IgD-negative memory B cell (primary cell): ENCODE data around the gene ZNF32. TPM values are rescaled to one million over a fixed set of nuclear protein-coding genes. Genes with fewer than 3 reads are reported as not detected.
A peak's percentile ranks its signal among the peaks of the same experiment; 100 is the strongest.

Source experiments
- H3K27ac Mint-ChIP-seq, 3 donors: one replicate each; pipeline ENCODE4 v1.8.0; 2020 to 2022; ENCODE audit warnings: mild to moderate bottlenecking in 3 of 3, mixed read lengths in 3 of 3, moderate library complexity in 1 of 3
- H3K27me3 Mint-ChIP-seq: one replicate; pipeline ENCODE4 v1.8.0; 2021; ENCODE audit warnings: mixed read lengths
- H3K36me3 Mint-ChIP-seq: one replicate; pipeline ENCODE4 v1.8.0; 2020; ENCODE audit warnings: mild to moderate bottlenecking, mixed read lengths
- H3K4me1 Mint-ChIP-seq, 3 donors: one replicate each; pipeline ENCODE4 v1.8.0; 2020 to 2022; ENCODE audit warnings: mixed read lengths in 3 of 3, mild to moderate bottlenecking in 1 of 3
- H3K4me3 Mint-ChIP-seq, 4 donors: one replicate each; pipeline ENCODE4 v1.8.0; 2020 to 2022; ENCODE audit warnings: mild to moderate bottlenecking in 4 of 4, mixed read lengths in 4 of 4, moderate library complexity in 3 of 4
- H3K9me3 Mint-ChIP-seq, 3 donors: one replicate each; pipeline ENCODE4 v1.8.0; 2020 to 2021; ENCODE audit warnings: mixed read lengths in 3 of 3, mild to moderate bottlenecking in 1 of 3
- polyA plus RNA-seq: library from polyadenylated mRNA; unstranded; fragments of 300-500 nt; fragmentation: Illumina TruSeq; gene quantifications from one replicate; pipeline ENCODE4 v1.2.3, GENCODE V29; 2021

ZNF32 gene
- polyA plus RNA-seq, 1 donor from 2014 or later, result 62.2 TPM

GRCh38 chr10:43686414-43686813 is 37.7 kb upstream of the ZNF32 start:
- Mint-ChIP-seq H3K27me3 (peaks cover 27% of the 10 kb centered on the region), H3K4me1 (peaks cover 0 to 5% (median 3%) of the 10 kb centered on the region in 3 donors), H3K4me3 (no peak overlapping the region), H3K9me3 (no peaks in the 10 kb centered on the region), H3K27ac (no peak overlapping the region), H3K36me3 (no peaks in the 10 kb centered on the region)

GRCh38 chr10:43685744-43686143 is 37.1 kb upstream of the ZNF32 start:
- no peaks in the 10 kb centered on the region for H3K36me3 Mint-ChIP-seq
- no peak overlapping the region for H3K4me3 Mint-ChIP-seq
- H3K4me1 Mint-ChIP-seq, result peaks cover 0 to 5% (median 3%) of the 10 kb centered on the region in 3 donors
- no peak overlapping the region for H3K27ac Mint-ChIP-seq
- no peaks in the 10 kb centered on the region for H3K9me3 Mint-ChIP-seq
- peaks cover 26% of the 10 kb centered on the region for H3K27me3 Mint-ChIP-seq

GRCh38 chr10:43684292-43684559 is 35.5 kb upstream of the ZNF32 start:
- peaks cover 0 to 2% (median 0%) of the 10 kb centered on the region in 3 donors for H3K4me1 Mint-ChIP-seq
- no peaks in the 10 kb centered on the region for H3K36me3 Mint-ChIP-seq
- no peaks in the 10 kb centered on the region for H3K9me3 Mint-ChIP-seq
- H3K27me3 Mint-ChIP-seq, result peaks cover 17% of the 10 kb centered on the region
- no peak overlapping the region for H3K27ac Mint-ChIP-seq
- no peak overlapping the region for H3K4me3 Mint-ChIP-seq

GRCh38 chr10:43683451-43684291 is 35.0 kb upstream of the ZNF32 start:
- Mint-ChIP-seq H3K4me1 (peaks cover 0 to under 1% (median 0%) of the 10 kb centered on the region in 3 donors), H3K36me3 (no peaks in the 10 kb centered on the region), H3K9me3 (no peaks in the 10 kb centered on the region), H3K27me3 (peaks cover 16% of the 10 kb centered on the region), H3K4me3 (no peak overlapping the region), H3K27ac (no peak overlapping the region)

GRCh38 chr10:43682956-43683355 is 34.3 kb upstream of the ZNF32 start:
- H3K9me3 Mint-ChIP-seq, result no peaks in the 10 kb centered on the region
- no peaks in the 10 kb centered on the region for H3K36me3 Mint-ChIP-seq
- no peak overlapping the region for H3K27ac Mint-ChIP-seq
- peaks cover 11% of the 10 kb centered on the region for H3K27me3 Mint-ChIP-seq
- H3K4me1 Mint-ChIP-seq, result no peaks in the 10 kb centered on the region
- H3K4me3 Mint-ChIP-seq, result no peak overlapping the region

GRCh38 chr10:43681721-43682120 is 33.0 kb upstream of the ZNF32 start:
- H3K36me3 Mint-ChIP-seq, result no peaks in the 10 kb centered on the region
- H3K9me3 Mint-ChIP-seq, result no peaks in the 10 kb centered on the region
- peaks cover 6% of the 10 kb centered on the region for H3K27me3 Mint-ChIP-seq
- H3K4me1 Mint-ChIP-seq, result no peaks in the 10 kb centered on the region
- H3K27ac Mint-ChIP-seq, result no peak overlapping the region
- no peak overlapping the region for H3K4me3 Mint-ChIP-seq

GRCh38 chr10:43681220-43681619 is 32.5 kb upstream of the ZNF32 start:
- H3K36me3 Mint-ChIP-seq, result no peaks in the 10 kb centered on the region
- no peaks in the 10 kb centered on the region for H3K4me1 Mint-ChIP-seq
- no peak overlapping the region for H3K4me3 Mint-ChIP-seq
- no peak overlapping the region for H3K27ac Mint-ChIP-seq
- no peaks in the 10 kb centered on the region for H3K9me3 Mint-ChIP-seq
- peaks cover 6% of the 10 kb centered on the region for H3K27me3 Mint-ChIP-seq

GRCh38 chr10:43680035-43680434 is 31.4 kb upstream of the ZNF32 start:
- no peaks in the 10 kb centered on the region for H3K4me1 Mint-ChIP-seq
- no peaks in the 10 kb centered on the region for H3K36me3 Mint-ChIP-seq
- H3K9me3 Mint-ChIP-seq, result no peaks in the 10 kb centered on the region
- peaks cover 7% of the 10 kb centered on the region for H3K27me3 Mint-ChIP-seq
- H3K27ac Mint-ChIP-seq, result peak overlapping the region in 1 of 3 donors; percentile 48
- no peak overlapping the region for H3K4me3 Mint-ChIP-seq

GRCh38 chr10:43679509-43679908 is 30.8 kb upstream of the ZNF32 start:
- Mint-ChIP-seq H3K36me3 (no peaks in the 10 kb centered on the region), H3K9me3 (no peaks in the 10 kb centered on the region)

GRCh38 chr10:43678654-43679053 is 30.0 kb upstream of the ZNF32 start:
- H3K27ac Mint-ChIP-seq, result no peak overlapping the region
- no peaks in the 10 kb centered on the region for H3K36me3 Mint-ChIP-seq
- H3K4me3 Mint-ChIP-seq, result no peak overlapping the region
- H3K4me1 Mint-ChIP-seq, result no peaks in the 10 kb centered on the region
- peaks cover 11% of the 10 kb centered on the region for H3K27me3 Mint-ChIP-seq
- no peaks in the 10 kb centered on the region for H3K9me3 Mint-ChIP-seq

More at GRCh38 chr10:43679509-43679908, 30.8 kb upstream of the ZNF32 start:
- peaks cover 10% of the 10 kb centered on the region for H3K27me3 Mint-ChIP-seq
- no peaks in the 10 kb centered on the region for H3K4me1 Mint-ChIP-seq
- H3K27ac Mint-ChIP-seq, result no peak overlapping the region
- no peak overlapping the region for H3K4me3 Mint-ChIP-seq

GRCh38 chr10:43676901-43677300 is 28.2 kb upstream of the ZNF32 start:
- Mint-ChIP-seq H3K36me3 (no peaks in the 10 kb centered on the region), H3K27ac (no peak overlapping the region), H3K9me3 (no peaks in the 10 kb centered on the region), H3K4me3 (no peak overlapping the region), H3K4me1 (no peaks in the 10 kb centered on the region), H3K27me3 (peaks cover 6% of the 10 kb centered on the region)

- Mint-ChIP-seq H3K27me3 (peaks cover 6% of the 10 kb centered on the region), H3K27ac (no peak overlapping the region)
Observed at GRCh38 chr10:43676331-43676730, 27.6 kb upstream of the ZNF32 start.

GRCh38 chr10:43674553-43675210 is 26.0 kb upstream of the ZNF32 start:
- Mint-ChIP-seq H3K27ac (no peak overlapping the region), H3K4me3 (no peak overlapping the region), H3K4me1 (peaks cover 0 to 3% (median 0%) of the 10 kb centered on the region in 3 donors)

More at GRCh38 chr10:43676331-43676730, 27.6 kb upstream of the ZNF32 start:
- Mint-ChIP-seq H3K36me3 (no peaks in the 10 kb centered on the region), H3K4me1 (peaks cover 0 to 3% (median 0%) of the 10 kb centered on the region in 3 donors), H3K9me3 (no peaks in the 10 kb centered on the region), H3K4me3 (no peak overlapping the region)

GRCh38 chr10:43673471-43673870 is 24.8 kb upstream of the ZNF32 start:
- no peak overlapping the region for H3K4me3 Mint-ChIP-seq
- peaks cover 0 to 3% (median 0%) of the 10 kb centered on the region in 3 donors for H3K4me1 Mint-ChIP-seq
- H3K9me3 Mint-ChIP-seq, result no peaks in the 10 kb centered on the region
- H3K27ac Mint-ChIP-seq, result no peak overlapping the region
- H3K27me3 Mint-ChIP-seq, result peaks cover 16% of the 10 kb centered on the region
- no peaks in the 10 kb centered on the region for H3K36me3 Mint-ChIP-seq

More at GRCh38 chr10:43674553-43675210, 26.0 kb upstream of the ZNF32 start:
- Mint-ChIP-seq H3K27me3 (peaks cover 10% of the 10 kb centered on the region), H3K9me3 (no peaks in the 10 kb centered on the region), H3K36me3 (no peaks in the 10 kb centered on the region)

- H3K4me3 Mint-ChIP-seq, result no peak overlapping the region
- H3K36me3 Mint-ChIP-seq, result no peaks in the 10 kb centered on the region
- peaks cover 0 to 6% (median 0%) of the 10 kb centered on the region in 3 donors for H3K4me1 Mint-ChIP-seq
- peaks cover 23% of the 10 kb centered on the region for H3K27me3 Mint-ChIP-seq
- H3K27ac Mint-ChIP-seq, result no peak overlapping the region
- no peaks in the 10 kb centered on the region for H3K9me3 Mint-ChIP-seq
Observed at GRCh38 chr10:43671659-43672531, 23.2 kb upstream of the ZNF32 start.
